ENCODE results near the gene TP53INP2. TPM values are rescaled to one million over a fixed set of nuclear protein-coding genes. Genes with fewer than 3 reads are reported as not detected.
A peak's percentile ranks its signal among the peaks of the same experiment; 100 is the strongest.

TP53INP2 gene
- total RNA-seq, 4 donors from 2014 or later, result 11.8 to 40.8 (median 36.2) TPM

GRCh38 chr20:34709831-34710567, 5.9 kb downstream of the TP53INP2 start:
- peak overlapping the region; percentile 83 to 96 (median 90) for H3K27ac ChIP-seq
- DNase-seq, result no peak
- H3K4me1 ChIP-seq, result peaks cover 7 to 64% (median 16%) of the 10 kb centered on the region in 3 donors
- TF ChIP-seq CTCF (IDR thresholded peaks at IDR 0.05) (peak in 1 of 6 experiments; percentile 15), POLR2A (IDR thresholded peaks at IDR 0.05) (no peak)
- no peaks in the 10 kb centered on the region for H3K9me3 ChIP-seq
- WGBS, 2 donors, result 2 to 11% methylated on average over 17 to 26 of the region's 61 CpGs
- peak overlapping the region; percentile 47 to 88 (median 76) for H3K4me3 ChIP-seq
- intact Hi-C loops (cut with DNase I), result loop anchor here (5.0 kb wide), 1 partner anchor 128 kb away; no protein-coding TSS in a partner anchor
- no peaks in the 10 kb centered on the region for H3K27me3 ChIP-seq
- peaks cover 0 to 46% (median 0%) of the 10 kb centered on the region in 3 donors for H3K36me3 ChIP-seq

- intact Hi-C loops (cut with DNase I), result no loop called here
- Histone ChIP-seq H3K36me3 (peaks cover 0 to 51% (median 0%) of the 10 kb centered on the region in 3 donors), H3K4me3 (peak overlapping the region in 3 of 4 donors; percentile 75 to 88 (median 77)), H3K27me3 (no peaks in the 10 kb centered on the region), H3K27ac (peak overlapping the region; percentile 83 to 96 (median 90)), H3K4me1 (peaks cover 6 to 59% (median 11%) of the 10 kb centered on the region in 3 donors), H3K9me3 (no peaks in the 10 kb centered on the region)
- TF ChIP-seq CTCF (IDR thresholded peaks at IDR 0.05), result no peak
- no peak for TF ChIP-seq POLR2A (IDR thresholded peaks at IDR 0.05)
- DNase-seq, result no peak
These were observed 6.4 kb downstream of the TP53INP2 start for GRCh38 chr20:34710568-34710839.

GRCh38 chr20:34710861-34711574, 6.9 kb downstream of the TP53INP2 start:
- TF ChIP-seq POLR2A (IDR thresholded peaks at IDR 0.05) (no peak), CTCF (IDR thresholded peaks at IDR 0.05) (no peak)
- 75 to 92% methylated on average over 5 to 8 of the region's 9 CpGs for WGBS, 2 donors
- Histone ChIP-seq H3K4me3 (peak overlapping the region in 1 of 4 donors; percentile 77), H3K27me3 (no peaks in the 10 kb centered on the region), H3K9me3 (no peaks in the 10 kb centered on the region), H3K27ac (peak overlapping the region in 2 of 4 donors; percentile 95 to 96), H3K4me1 (peaks cover 6 to 54% (median 6%) of the 10 kb centered on the region in 3 donors), H3K36me3 (peaks cover 0 to 56% (median 0%) of the 10 kb centered on the region in 3 donors)
- no peak for DNase-seq
- intact Hi-C loops (cut with DNase I), result no loop called here

- H3K36me3 ChIP-seq, result peaks cover 0 to 59% (median 0%) of the 10 kb centered on the region in 3 donors
- intact Hi-C loops (cut with DNase I), result no loop called here
- no peaks in the 10 kb centered on the region for H3K27me3 ChIP-seq
- TF ChIP-seq POLR2A (IDR thresholded peaks at IDR 0.05) (no peak), CTCF (IDR thresholded peaks at IDR 0.05) (no peak)
- H3K9me3 ChIP-seq, result no peaks in the 10 kb centered on the region
- H3K4me1 ChIP-seq, result peaks cover 6 to 45% (median 6%) of the 10 kb centered on the region in 3 donors
- 92 to 97% methylated on average over 3 of the region's 3 CpGs for WGBS, 2 donors
- H3K27ac ChIP-seq, result no peak overlapping the region
- DNase-seq, result no peak
- no peak overlapping the region for H3K4me3 ChIP-seq
These were observed 7.8 kb downstream of the TP53INP2 start for GRCh38 chr20:34711813-34712430.
